GM12878 (cell line): ENCODE results near the gene NEXMIF. TPM values are rescaled to one million over a fixed set of nuclear protein-coding genes. Genes with fewer than 3 reads are reported as not detected.

Source experiments
- BACH1 ChIP-seq: fragments of 450-650 bp; IDR thresholded peaks from 2 replicates; pipeline ENCODE4 v1.6.1; 2017; ENCODE audit warnings: mild to moderate bottlenecking, borderline replicate concordance
- CEBPB ChIP-seq, 2 experiments: fragments of 150-350 bp in 1 of 2; IDR thresholded peaks; 2 replicates each; pipeline ENCODE4 v1.6.1; 2012 to 2014; ENCODE audit warnings: low read depth in 2 of 2, low read length in 2 of 2, borderline replicate concordance in 1 of 2, inconsistent platforms in 1 of 2
- CHD1 ChIP-seq: IDR thresholded peaks from 2 replicates; pipeline ENCODE4 v1.6.1; 2012; ENCODE audit warnings: low read depth, low read length, improper control_type of control experiment
- CHD2 ChIP-seq: IDR thresholded peaks from 2 replicates; pipeline ENCODE4 v1.6.1; 2011; ENCODE audit warnings: low read depth, low read length, improper control_type of control experiment, borderline replicate concordance
- DPF2 ChIP-seq: fragments of 450-650 bp; IDR thresholded peaks from 2 replicates; pipeline ENCODE4 v1.6.1; 2017; ENCODE audit warnings: mild to moderate bottlenecking
- FOS ChIP-seq: IDR thresholded peaks from 3 replicates; pipeline ENCODE4 v1.6.1; 2011; ENCODE audit warnings: borderline replicate concordance; ENCODE audit not compliant: insufficient read length; ENCODE audit errors: extremely low read depth
- FOXM1 ChIP-seq: IDR thresholded peaks from 2 replicates; pipeline ENCODE4 v1.6.1; 2012; ENCODE audit warnings: low read depth, mild to moderate bottlenecking, inconsistent platforms, low read length, moderate library complexity
- GATAD2B ChIP-seq: fragments of 450-650 bp; conservative IDR thresholded peaks from 2 replicates; pipeline ENCODE4 v1.6.1; 2017; ENCODE audit warnings: low read depth, mild to moderate bottlenecking, moderate library complexity
- HCFC1 ChIP-seq: fragments of 150-350 bp; IDR thresholded peaks from 2 replicates; pipeline ENCODE4 v1.6.1; 2014; ENCODE audit warnings: low read length
- HDAC2 ChIP-seq: fragments of 200-600 bp; sonication (generic); IDR thresholded peaks from 2 replicates; pipeline ENCODE4 v1.6.1; 2017
- MEF2A ChIP-seq: IDR thresholded peaks from 2 replicates; pipeline ENCODE4 v1.6.1; 2011; ENCODE audit warnings: low read depth, mild to moderate bottlenecking, low read length, moderate library complexity; ENCODE audit not compliant: insufficient read depth
- MXI1 ChIP-seq: fragments of 150-350 bp; IDR thresholded peaks from 2 replicates; pipeline ENCODE4 v1.6.1; 2011; ENCODE audit warnings: low read depth, mild to moderate bottlenecking, inconsistent platforms, low read length, improper control_type of control experiment
- NBN ChIP-seq: fragments of 450-650 bp; IDR thresholded peaks from 2 replicates; pipeline ENCODE4 v1.6.1; 2016
- PBX3 ChIP-seq: IDR thresholded peaks from 2 replicates; pipeline ENCODE4 v1.6.1; 2011; ENCODE audit warnings: mild to moderate bottlenecking, low read depth, low read length, moderate library complexity; ENCODE audit not compliant: insufficient replicate concordance
- RAD51 ChIP-seq: fragments of 450-650 bp; IDR thresholded peaks from 2 replicates; pipeline ENCODE4 v1.6.1; 2016; ENCODE audit warnings: moderate library complexity, mild to moderate bottlenecking, inconsistent platforms
- RUNX3 ChIP-seq: IDR thresholded peaks from 2 replicates; pipeline ENCODE4 v1.6.1; 2012; ENCODE audit warnings: low read length, inconsistent platforms
- SIN3A ChIP-seq: IDR thresholded peaks from 2 replicates; pipeline ENCODE4 v1.6.1; 2012; ENCODE audit warnings: low read depth, low read length, improper control_type of control experiment
- SPI1 ChIP-seq: IDR thresholded peaks from 2 replicates; pipeline ENCODE4 v1.6.1; 2011; ENCODE audit warnings: low read depth, mild to moderate bottlenecking, low read length, moderate library complexity, borderline replicate concordance; ENCODE audit not compliant: insufficient read depth
- STAT3 ChIP-seq: IDR thresholded peaks from 2 replicates; pipeline ENCODE4 v1.6.1; 2011; ENCODE audit warnings: low read depth, low read length, improper control_type of control experiment
- TBL1XR1 ChIP-seq: IDR thresholded peaks from 2 replicates; pipeline ENCODE4 v1.6.1; 2012; ENCODE audit warnings: low read depth, low read length, improper control_type of control experiment
- TCF12 ChIP-seq: IDR thresholded peaks from 2 replicates; pipeline ENCODE4 v1.6.1; 2011; ENCODE audit warnings: low read depth, mild to moderate bottlenecking, low read length
- TCF3 ChIP-seq: IDR thresholded peaks from 2 replicates; pipeline ENCODE4 v1.6.1; 2012; ENCODE audit warnings: low read depth, mild to moderate bottlenecking, low read length, borderline replicate concordance; ENCODE audit not compliant: insufficient read depth
- YBX1 ChIP-seq: fragments of 450-650 bp; IDR thresholded peaks from 2 replicates; pipeline ENCODE4 v1.6.1; 2016; ENCODE audit warnings: antibody characterized with exemption
- ZNF592 ChIP-seq: fragments of 450-650 bp; IDR thresholded peaks from 2 replicates; pipeline ENCODE4 v1.6.1; 2017; ENCODE audit warnings: mild to moderate bottlenecking, moderate library complexity
- polyA plus RNA-seq, 11 experiments: library from polyadenylated mRNA; depleted of rRNA in 4 of 11; unstranded in 6 of 11; stranded (reverse) in 5 of 11; fragments of >200 nt; fragmentation: Nextera tagmentation in 4 of 11; fragmentation: Illumina TruSeq in 1 of 11; extraction: Ambion mirVana in 4 of 11; extraction: Trizol in 1 of 11; gene quantifications; 1 replicate in 1 of 11; 2 replicates in 10 of 11; pipeline versions ENCODE4 v1.2.1 to v1.2.3, GENCODE V29; 2011 to 2016; ENCODE audit warnings: inconsistent platforms in 2 of 11, missing spikeins in 2 of 11, low read depth in 1 of 11
- total RNA-seq, 4 experiments: library from RNA; depleted of rRNA in 3 of 4; stranded (reverse); fragments of >200 nt in 3 of 4; fragmentation: Illumina TruSeq in 1 of 4; extraction: Trizol in 1 of 4; gene quantifications; 2 replicates each; pipeline versions ENCODE4 v1.2.1 to v1.2.3, GENCODE V29; 2013 to 2021
- TF ChIP-seq, protein P1 (sequence below): fragments of 450-650 bp; conservative IDR thresholded peaks from 2 replicates; pipeline ENCODE4 v1.6.1; 2017; ENCODE audit warnings: mild to moderate bottlenecking, moderate library complexity

The NEXMIF gene
- total and polyA plus RNA-seq, 10 of the 15 experiments (the other 5 are each of a cell fraction or from before 2014, with no cell fraction given), result 0.75 to 10.4 (median 4.3) TPM

DNA sequence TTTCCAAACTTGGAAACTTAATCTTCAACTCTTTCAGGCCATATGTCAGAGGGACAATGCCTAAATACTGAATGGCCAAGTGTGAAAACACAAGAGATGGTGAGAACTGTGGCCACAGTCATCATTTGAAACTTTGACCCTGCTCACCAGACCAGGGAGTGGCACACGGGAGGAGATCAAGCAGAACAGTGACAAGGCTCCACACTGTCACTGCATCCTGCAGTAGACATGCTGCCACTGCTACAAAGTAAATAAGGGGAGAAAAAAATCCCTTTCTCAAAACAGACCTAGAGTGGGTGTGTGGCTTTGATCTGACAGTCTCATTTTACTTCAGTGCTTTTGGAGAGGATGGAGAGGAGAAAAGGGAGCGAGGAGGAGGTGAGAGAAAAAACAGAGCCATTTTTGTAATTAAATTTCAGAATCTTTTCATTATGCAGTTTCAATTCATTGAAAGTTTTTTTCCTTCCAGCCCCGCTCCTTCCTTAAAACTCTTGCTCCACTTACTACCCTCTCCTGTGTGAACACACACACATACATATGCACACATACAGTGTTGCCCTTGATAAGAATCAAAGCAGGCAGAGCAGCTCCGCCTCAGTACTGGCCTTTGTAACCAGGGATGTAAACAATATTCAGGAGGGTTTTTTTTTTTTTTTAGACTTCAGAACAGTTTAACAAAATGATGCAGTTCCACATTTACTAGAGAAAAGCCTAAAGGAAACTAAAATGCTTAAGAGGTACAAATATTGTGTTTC is 34.4 kb downstream of the NEXMIF start (continued):
- TF ChIP-seq, protein P1, sequence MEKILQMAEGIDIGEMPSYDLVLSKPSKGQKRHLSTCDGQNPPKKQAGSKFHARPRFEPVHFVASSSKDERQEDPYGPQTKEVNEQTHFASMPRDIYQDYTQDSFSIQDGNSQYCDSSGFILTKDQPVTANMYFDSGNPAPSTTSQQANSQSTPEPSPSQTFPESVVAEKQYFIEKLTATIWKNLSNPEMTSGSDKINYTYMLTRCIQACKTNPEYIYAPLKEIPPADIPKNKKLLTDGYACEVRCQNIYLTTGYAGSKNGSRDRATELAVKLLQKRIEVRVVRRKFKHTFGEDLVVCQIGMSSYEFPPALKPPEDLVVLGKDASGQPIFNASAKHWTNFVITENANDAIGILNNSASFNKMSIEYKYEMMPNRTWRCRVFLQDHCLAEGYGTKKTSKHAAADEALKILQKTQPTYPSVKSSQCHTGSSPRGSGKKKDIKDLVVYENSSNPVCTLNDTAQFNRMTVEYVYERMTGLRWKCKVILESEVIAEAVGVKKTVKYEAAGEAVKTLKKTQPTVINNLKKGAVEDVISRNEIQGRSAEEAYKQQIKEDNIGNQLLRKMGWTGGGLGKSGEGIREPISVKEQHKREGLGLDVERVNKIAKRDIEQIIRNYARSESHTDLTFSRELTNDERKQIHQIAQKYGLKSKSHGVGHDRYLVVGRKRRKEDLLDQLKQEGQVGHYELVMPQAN, result no peak
- no peak for TF ChIP-seq TCF3
- TF ChIP-seq RUNX3, result peak; percentile 77
- TF ChIP-seq TCF12, result no peak
- TF ChIP-seq FOXM1, result 0 out of 2 replicates have a peak, but pooled peaks have one; percentile 54
- no peak for TF ChIP-seq CHD1
- TF ChIP-seq NBN, result 0 out of 2 replicates have a peak, but pooled peaks have one; percentile 29
- TF ChIP-seq DPF2, result 0 out of 2 replicates have a peak, but pooled peaks have one; percentile 39
- TF ChIP-seq ZNF592, result no peak
- no peak for TF ChIP-seq STAT3
- TF ChIP-seq RAD51, result no peak
- peak; percentile 45; the same call in 1 of the 2 replicates for TF ChIP-seq BACH1
- no peak for TF ChIP-seq SPI1
- TF ChIP-seq SIN3A, result no peak
- peak; percentile 65; the same call in 1 of the 2 replicates for TF ChIP-seq GATAD2B
- TF ChIP-seq YBX1, result no peak
- no peak for TF ChIP-seq CHD2
- 0 out of 4 replicates have a peak, but pooled peaks of 1 of the 2 experiments have one; percentile 14 for TF ChIP-seq CEBPB (IDR thresholded peaks at IDR 0.05; ENCODE audit: borderline replicate concordance in 1 of 2, low read depth in 2 of 2, low read length in 2 of 2)
- TF ChIP-seq MXI1, result peak; percentile 56; the same call in 1 of the 2 replicates
- 0 out of 2 replicates have a peak, but pooled peaks have one; percentile 13 for TF ChIP-seq MEF2A
- no peak for TF ChIP-seq PBX3
- TF ChIP-seq HDAC2, result no peak
- 0 out of 2 replicates have a peak, but pooled peaks have one; percentile 46 for TF ChIP-seq TBL1XR1
- TF ChIP-seq FOS, result no peak
- no peak for TF ChIP-seq HCFC1
